CD4-positive, alpha-beta T cell (primary cell): ENCODE results near the gene CCDC186. TPM values are rescaled to one million over a fixed set of nuclear protein-coding genes. Genes with fewer than 3 reads are reported as not detected.

Experiments
- ATAC-seq: fragments of 200-7000 bp; cut with Tn5 transposase; one replicate; pipeline ENCODE4 v1.10.0; 2022; ENCODE audit warnings: mild to moderate bottlenecking; ENCODE audit not compliant: poor library complexity
- CTCF ChIA-PET: fragments of 350-600 bp; sonication (Branson Sonifier 250); formaldehyde crosslinking; loops from one replicate; lab custom pipeline; 2021; ENCODE audit warnings: antibody characterized with exemption, inconsistent platforms; lab: Charles Lee
- POLR2A ChIA-PET: fragments of 350-600 bp; sonication (Branson Sonifier 250); formaldehyde crosslinking; loops from one replicate; lab custom pipeline; 2021; ENCODE audit warnings: antibody characterized with exemption, inconsistent platforms; lab: Charles Lee
- DNase-seq, 14 experiments: peaks; one replicate each; pipeline ENCODE4 v3.0.0-alpha.2; 2013 to 2020; ENCODE audit warnings: mixed read lengths in 2 of 14
- H3K27ac ChIP-seq, 2 donors: one replicate each; pipeline versions ENCODE4 v1.5.1 to v1.7.0; 2013; ENCODE audit warnings: low read length in 2 of 2, low read depth in 1 of 2, mild to moderate bottlenecking in 1 of 2
- H3K27me3 ChIP-seq, 2 experiments: 1 replicate in 1 of 2; 2 replicates in 1 of 2; pipeline versions ENCODE4 v1.6.1 to v1.7.0; 2013; ENCODE audit warnings: low read length in 2 of 2, control low read depth in 1 of 2, mild to moderate bottlenecking in 1 of 2, moderate library complexity in 1 of 2; ENCODE audit not compliant: insufficient read depth in 2 of 2, control insufficient read depth in 1 of 2
- H3K36me3 ChIP-seq: one replicate; pipeline ENCODE4 v1.6.1; 2013; ENCODE audit warnings: low read length, control low read depth; ENCODE audit not compliant: insufficient read depth
- H3K4me1 ChIP-seq: one replicate; pipeline ENCODE4 v1.6.1; 2013; ENCODE audit warnings: low read length, control low read depth; ENCODE audit not compliant: insufficient read depth
- H3K4me3 ChIP-seq: one replicate; pipeline ENCODE4 v1.5.1; 2013; ENCODE audit warnings: mild to moderate bottlenecking, low read length, moderate library complexity
- H3K9me3 ChIP-seq, 2 experiments: 1 replicate in 1 of 2; 2 replicates in 1 of 2; pipeline versions ENCODE4 v1.6.1 to v1.7.0; 2013; ENCODE audit warnings: low read length in 2 of 2, mild to moderate bottlenecking in 2 of 2, control low read depth in 1 of 2, moderate library complexity in 1 of 2; ENCODE audit not compliant: control insufficient read depth in 1 of 2, insufficient read depth in 1 of 2
- H3K27ac Mint-ChIP-seq: one replicate; pipeline ENCODE4 v1.8.0; 2020; ENCODE audit warnings: mixed read lengths
- H3K27me3 Mint-ChIP-seq: one replicate; pipeline ENCODE4 v1.8.0; 2021; ENCODE audit warnings: mixed read lengths
- H3K36me3 Mint-ChIP-seq: one replicate; pipeline ENCODE4 v1.8.0; 2021; ENCODE audit warnings: low read depth, mixed read lengths
- H3K4me1 Mint-ChIP-seq: one replicate; pipeline ENCODE4 v1.8.0; 2021; ENCODE audit warnings: low read depth, mixed read lengths
- H3K4me3 Mint-ChIP-seq: one replicate; pipeline ENCODE4 v1.8.0; 2020; ENCODE audit warnings: mild to moderate bottlenecking, mixed read lengths
- H3K9me3 Mint-ChIP-seq: one replicate; pipeline ENCODE4 v1.8.0; 2020; ENCODE audit warnings: mixed read lengths
- intact Hi-C, 2 experiments: fragments of 100-400 bp; cut with DNase I in 1 of 2; cut with micrococcal nuclease in 1 of 2; formaldehyde crosslinking; loops; one replicate each; pipeline versions ENCODE4 v1.15.1 to v1.9.0; 2023 to 2025; cut with DNase I, micrococcal nuclease
- total RNA-seq, 174 experiments: library from RNA in 2 of 174; stranded (reverse) in 2 of 174; gene quantifications; one replicate each; pipeline ENCODE4 v1.2.3 and lab custom pipeline; 2021 to 2026
- TF ChIP-seq, protein P1 (sequence below): fragments of 200-600 bp; IDR thresholded peaks from one replicate; pipeline ENCODE4 v1.8.0; 2022; ENCODE audit warnings: antibody characterized with exemption, mild to moderate bottlenecking

Gene CCDC186
- total RNA-seq, 2 experiments from 2014 or later, result 55.0 to 55.9 TPM

DNA sequence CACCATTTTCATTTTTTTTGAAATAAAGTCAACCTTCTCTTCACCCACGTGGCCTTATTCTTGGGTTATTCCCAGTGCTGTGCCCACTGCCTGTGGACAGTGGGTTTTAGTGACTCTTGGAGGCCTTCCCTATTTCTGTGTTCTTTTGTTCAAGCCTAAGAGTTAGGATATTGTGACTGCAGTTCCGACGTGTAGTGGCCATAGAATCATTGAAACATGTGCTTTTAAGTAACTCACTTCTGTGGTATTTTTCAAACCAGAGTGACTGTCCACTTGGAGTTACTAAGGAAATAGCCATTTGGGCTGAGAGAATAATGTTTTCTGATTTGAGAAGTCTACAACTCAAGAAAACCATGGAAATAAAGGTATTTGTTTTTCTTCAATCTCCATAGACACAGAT is 28.8 kb upstream of the CCDC186 start:
- ChIA-PET CTCF (no interaction called here), POLR2A (no interaction called here)
- TF ChIP-seq, protein P1, sequence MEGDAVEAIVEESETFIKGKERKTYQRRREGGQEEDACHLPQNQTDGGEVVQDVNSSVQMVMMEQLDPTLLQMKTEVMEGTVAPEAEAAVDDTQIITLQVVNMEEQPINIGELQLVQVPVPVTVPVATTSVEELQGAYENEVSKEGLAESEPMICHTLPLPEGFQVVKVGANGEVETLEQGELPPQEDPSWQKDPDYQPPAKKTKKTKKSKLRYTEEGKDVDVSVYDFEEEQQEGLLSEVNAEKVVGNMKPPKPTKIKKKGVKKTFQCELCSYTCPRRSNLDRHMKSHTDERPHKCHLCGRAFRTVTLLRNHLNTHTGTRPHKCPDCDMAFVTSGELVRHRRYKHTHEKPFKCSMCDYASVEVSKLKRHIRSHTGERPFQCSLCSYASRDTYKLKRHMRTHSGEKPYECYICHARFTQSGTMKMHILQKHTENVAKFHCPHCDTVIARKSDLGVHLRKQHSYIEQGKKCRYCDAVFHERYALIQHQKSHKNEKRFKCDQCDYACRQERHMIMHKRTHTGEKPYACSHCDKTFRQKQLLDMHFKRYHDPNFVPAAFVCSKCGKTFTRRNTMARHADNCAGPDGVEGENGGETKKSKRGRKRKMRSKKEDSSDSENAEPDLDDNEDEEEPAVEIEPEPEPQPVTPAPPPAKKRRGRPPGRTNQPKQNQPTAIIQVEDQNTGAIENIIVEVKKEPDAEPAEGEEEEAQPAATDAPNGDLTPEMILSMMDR, result no peak
- Histone ChIP-seq H3K9me3 (no peaks in the 10 kb centered on the region), H3K4me3 (no peak overlapping the region), H3K36me3 (no peaks in the 10 kb centered on the region), H3K4me1 (no peaks in the 10 kb centered on the region), H3K27ac (no peak overlapping the region), H3K27me3 (peaks cover 4% of the 10 kb centered on the region in 2 experiments)
- H3K4me3 Mint-ChIP-seq, result no peak overlapping the region
- intact Hi-C loops, result no loop called here
- no peaks in the 10 kb centered on the region for H3K36me3 Mint-ChIP-seq
- no peaks in the 10 kb centered on the region for H3K9me3 Mint-ChIP-seq
- H3K27ac Mint-ChIP-seq, result no peak overlapping the region
- ATAC-seq (no peak), DNase-seq (no peak)
- H3K27me3 Mint-ChIP-seq, result peaks cover 40% of the 10 kb centered on the region
- no peaks in the 10 kb centered on the region for H3K4me1 Mint-ChIP-seq

DNA sequence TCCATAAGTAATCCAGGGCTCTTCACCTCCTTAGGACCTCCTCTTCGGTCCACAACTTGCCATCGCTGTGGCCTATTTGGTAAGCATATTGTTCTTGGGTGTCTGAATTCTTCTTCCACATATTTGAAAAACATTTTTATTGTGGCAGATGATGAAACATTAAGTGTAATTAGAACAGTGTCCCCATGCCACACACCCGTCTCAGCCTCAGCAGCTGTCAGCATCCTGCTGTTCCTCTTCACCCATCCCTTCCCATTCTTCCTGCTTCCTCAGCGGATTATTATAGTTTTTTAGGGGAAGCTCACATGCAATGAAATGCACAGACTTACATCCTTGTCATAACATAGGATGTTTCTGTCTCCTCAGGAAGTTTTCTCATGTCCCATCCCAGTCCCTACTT is 25.2 kb upstream of the CCDC186 start:
- no peak overlapping the region for H3K27ac ChIP-seq
- peaks cover 4 to 13% of the 10 kb centered on the region in 2 experiments for H3K27me3 ChIP-seq
- H3K9me3 ChIP-seq, result no peaks in the 10 kb centered on the region
- ChIA-PET CTCF (interaction anchor here (1.1 kb wide), 1 partner anchor 9 kb away, joined by 3 read pairs; no protein-coding TSS in a partner anchor), POLR2A (no interaction called here)
- Mint-ChIP-seq H3K9me3 (no peaks in the 10 kb centered on the region), H3K4me1 (peaks cover 10% of the 10 kb centered on the region), H3K36me3 (no peaks in the 10 kb centered on the region), H3K4me3 (no peak overlapping the region), H3K27ac (no peak overlapping the region), H3K27me3 (peaks cover 59% of the 10 kb centered on the region)
- H3K4me3 ChIP-seq, result no peak overlapping the region
- H3K36me3 ChIP-seq, result no peaks in the 10 kb centered on the region
- DNase-seq (no peak), ATAC-seq (no peak)
- no peaks in the 10 kb centered on the region for H3K4me1 ChIP-seq
- TF ChIP-seq, protein P1, result no peak
- intact Hi-C loops, result no loop called here

DNA sequence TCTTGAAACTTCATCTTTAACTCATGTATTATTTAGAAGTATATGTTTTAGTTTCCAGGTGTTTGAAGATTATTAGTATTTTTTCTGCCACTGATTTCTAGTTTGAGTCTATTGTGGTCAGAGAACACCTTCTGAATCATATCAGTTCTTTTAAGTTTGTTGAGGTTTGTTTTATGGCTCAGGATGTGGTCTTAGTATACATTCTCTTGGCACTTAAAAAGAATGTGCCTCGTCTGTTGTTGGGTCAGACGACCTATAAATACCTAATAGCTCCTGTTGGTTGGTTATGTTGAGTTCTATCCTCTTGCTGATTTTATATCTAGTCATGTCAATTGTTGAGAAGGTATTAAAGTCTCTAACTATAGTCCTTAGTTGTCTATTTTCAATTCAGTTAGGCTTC is 21.1 kb upstream of the CCDC186 start:
- ChIA-PET CTCF (interaction anchor here (0.7 kb wide), 1 partner anchor 66 kb away, joined by 3 read pairs; no protein-coding TSS in a partner anchor), POLR2A (no interaction called here)
- Mint-ChIP-seq H3K4me3 (no peak overlapping the region), H3K9me3 (no peaks in the 10 kb centered on the region), H3K27me3 (peaks cover 46% of the 10 kb centered on the region), H3K4me1 (peaks cover 10% of the 10 kb centered on the region), H3K27ac (no peak overlapping the region), H3K36me3 (no peaks in the 10 kb centered on the region)
- peak in 1 of 14 experiments; percentile 4 for DNase-seq
- Histone ChIP-seq H3K27ac (no peak overlapping the region), H3K4me3 (no peak overlapping the region), H3K4me1 (no peaks in the 10 kb centered on the region), H3K27me3 (peaks cover 4 to 9% of the 10 kb centered on the region in 2 experiments), H3K36me3 (no peaks in the 10 kb centered on the region), H3K9me3 (no peaks in the 10 kb centered on the region)
- intact Hi-C loops, result no loop called here
- no peak for ATAC-seq
- TF ChIP-seq, protein P1, result no peak
